ENCODE data around the gene ASH1L.
"Not testable (repeated sequence)": the region's sequence is repeated elsewhere in the genome, so short reads cannot be mapped to it uniquely, and the experiment has no call there.

The ASH1L gene

GRCh38 chr1:155596864-155597263 is 34.3 kb upstream of the ASH1L start:
- no peak for TF ChIP-seq GLIS3 (CRISPR knock-in tag; IDR thresholded peaks at IDR 0.05)
- no peak for TF ChIP-seq TOX (CRISPR knock-in tag; IDR thresholded peaks at IDR 0.05; ENCODE audit: borderline replicate concordance)
- TF ChIP-seq ZFP3 (CRISPR knock-in tag; IDR thresholded peaks at IDR 0.05): no peak
- no peak for TF ChIP-seq ZNF8 (CRISPR knock-in tag; IDR thresholded peaks at IDR 0.05)
- no peak for TF ChIP-seq CREB5 (CRISPR knock-in tag; IDR thresholded peaks at IDR 0.05; ENCODE audit: low read depth)
- TF ChIP-seq ZNF70 (CRISPR knock-in tag; IDR thresholded peaks at IDR 0.05): no peak
- no peak for TF ChIP-seq ZFP30 (CRISPR knock-in tag; IDR thresholded peaks at IDR 0.05)
- no peak for TF ChIP-seq ESRRG (CRISPR knock-in tag; IDR thresholded peaks at IDR 0.05)
- no peak for TF ChIP-seq PPARA (CRISPR knock-in tag; IDR thresholded peaks at IDR 0.05; ENCODE audit: borderline replicate concordance)
- no peak for TF ChIP-seq RARB (CRISPR knock-in tag; IDR thresholded peaks at IDR 0.05)
- TF ChIP-seq TCF4 (CRISPR knock-in tag; IDR thresholded peaks at IDR 0.05; ENCODE audit: borderline replicate concordance): no peak
- TF ChIP-seq ISL1 (CRISPR knock-in tag; IDR thresholded peaks at IDR 0.05): no peak
- TF ChIP-seq ARNTL (CRISPR knock-in tag; IDR thresholded peaks at IDR 0.05; ENCODE audit: borderline replicate concordance, low read depth): no peak
- TF ChIP-seq OSR1 (CRISPR knock-in tag; IDR thresholded peaks at IDR 0.05): no peak
- TF ChIP-seq ZNF565 (CRISPR knock-in tag; conservative IDR thresholded peaks at IDR 0.05; ENCODE audit: low read depth): no peak
- no peak for ATAC-seq

GRCh38 chr1:155595877-155596474 is 33.4 kb upstream of the ASH1L start:
- not testable (repeated sequence) for ATAC-seq

GRCh38 chr1:155591770-155592169 is 29.2 kb upstream of the ASH1L start:
- TF ChIP-seq ZNF8 (CRISPR knock-in tag; IDR thresholded peaks at IDR 0.05): no peak
- TF ChIP-seq RARB (CRISPR knock-in tag; IDR thresholded peaks at IDR 0.05): no peak
- no peak for TF ChIP-seq ZC3H10 (CRISPR knock-in tag; IDR thresholded peaks at IDR 0.05)
- no peak for TF ChIP-seq ARNTL (CRISPR knock-in tag; IDR thresholded peaks at IDR 0.05; ENCODE audit: borderline replicate concordance, low read depth)
- no peak for TF ChIP-seq ISL1 (CRISPR knock-in tag; IDR thresholded peaks at IDR 0.05)
- no peak for TF ChIP-seq TOX (CRISPR knock-in tag; IDR thresholded peaks at IDR 0.05; ENCODE audit: borderline replicate concordance)
- no peak for TF ChIP-seq ZNF70 (CRISPR knock-in tag; IDR thresholded peaks at IDR 0.05)
- no peak for TF ChIP-seq CSDC2 (CRISPR knock-in tag; IDR thresholded peaks at IDR 0.05)
- TF ChIP-seq OSR1 (CRISPR knock-in tag; IDR thresholded peaks at IDR 0.05): no peak
- no peak for TF ChIP-seq ESRRG (CRISPR knock-in tag; IDR thresholded peaks at IDR 0.05)
- TF ChIP-seq TSHZ2 (CRISPR knock-in tag; IDR thresholded peaks at IDR 0.05): no peak
- TF ChIP-seq POU6F1 (CRISPR knock-in tag; IDR thresholded peaks at IDR 0.05; ENCODE audit: borderline replicate concordance, low read depth): no peak
- no peak for TF ChIP-seq CREB5 (CRISPR knock-in tag; IDR thresholded peaks at IDR 0.05; ENCODE audit: low read depth)
- TF ChIP-seq PPARA (CRISPR knock-in tag; IDR thresholded peaks at IDR 0.05; ENCODE audit: borderline replicate concordance): no peak
- no peak for TF ChIP-seq PATZ1 (CRISPR knock-in tag; IDR thresholded peaks at IDR 0.05; ENCODE audit: borderline replicate concordance)
- ATAC-seq: peak; percentile 84

- not testable (repeated sequence) for ATAC-seq
These were observed 28.1 kb upstream of the ASH1L start for GRCh38 chr1:155590516-155591247.

GRCh38 chr1:155589282-155589681 is 26.7 kb upstream of the ASH1L start:
- not testable (repeated sequence) for ATAC-seq

GRCh38 chr1:155583846-155584245 is 21.2 kb upstream of the ASH1L start:
- ATAC-seq: not testable (repeated sequence)

- ATAC-seq: not testable (repeated sequence)
These were observed 13.0 kb upstream of the ASH1L start for GRCh38 chr1:155575608-155576007.

Measured in SK-N-SH treated with all-trans-retinoic acid at 6 μM for 48 hours (cell line).